Measurements from ENCODE around the gene KCNA3.
"Not testable (repeated sequence)": the region's sequence is repeated elsewhere in the genome, so short reads cannot be mapped to it uniquely, and the experiment has no call there.

Gene KCNA3

DNA sequence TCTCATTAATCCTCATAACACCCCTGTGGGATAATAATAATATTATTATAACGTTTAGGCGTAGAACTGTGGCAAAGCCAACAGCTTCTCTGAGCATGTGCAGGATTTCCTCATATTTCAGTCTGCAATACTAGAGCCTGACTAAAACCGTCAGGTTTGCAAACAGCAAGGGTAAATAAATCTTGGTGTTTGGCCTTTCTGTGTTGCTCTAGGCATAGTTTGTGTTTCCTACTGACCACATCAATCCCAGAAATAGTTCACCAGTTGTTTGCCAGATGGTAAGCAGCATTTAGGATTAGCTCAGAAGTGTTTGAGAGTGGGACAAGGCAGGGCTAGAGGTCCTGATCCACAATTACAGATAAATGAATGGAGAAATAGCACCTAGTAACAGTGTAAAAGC is 2.8 kb upstream of the KCNA3 start:
- no peak for DNase-seq

DNA sequence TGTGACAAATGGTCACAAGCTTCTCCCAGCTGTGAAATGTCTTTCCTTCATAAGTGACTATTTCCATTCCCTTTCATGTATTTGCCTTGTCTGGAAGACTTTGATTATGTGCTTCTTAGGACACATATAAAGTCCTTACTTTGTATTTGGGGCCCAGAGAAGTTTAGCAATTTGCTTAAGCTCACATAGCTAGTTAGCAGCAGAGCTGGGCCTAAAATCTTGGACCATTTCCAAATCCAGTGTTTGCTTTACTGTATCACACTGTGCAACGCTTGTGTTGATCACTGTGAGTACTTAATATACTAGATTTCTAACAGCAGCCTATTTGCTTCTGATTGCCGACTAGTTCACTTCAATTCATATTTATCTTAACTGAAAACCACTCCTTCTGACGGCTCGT is 2.2 kb upstream of the KCNA3 start:
- DNase-seq: no peak

DNA sequence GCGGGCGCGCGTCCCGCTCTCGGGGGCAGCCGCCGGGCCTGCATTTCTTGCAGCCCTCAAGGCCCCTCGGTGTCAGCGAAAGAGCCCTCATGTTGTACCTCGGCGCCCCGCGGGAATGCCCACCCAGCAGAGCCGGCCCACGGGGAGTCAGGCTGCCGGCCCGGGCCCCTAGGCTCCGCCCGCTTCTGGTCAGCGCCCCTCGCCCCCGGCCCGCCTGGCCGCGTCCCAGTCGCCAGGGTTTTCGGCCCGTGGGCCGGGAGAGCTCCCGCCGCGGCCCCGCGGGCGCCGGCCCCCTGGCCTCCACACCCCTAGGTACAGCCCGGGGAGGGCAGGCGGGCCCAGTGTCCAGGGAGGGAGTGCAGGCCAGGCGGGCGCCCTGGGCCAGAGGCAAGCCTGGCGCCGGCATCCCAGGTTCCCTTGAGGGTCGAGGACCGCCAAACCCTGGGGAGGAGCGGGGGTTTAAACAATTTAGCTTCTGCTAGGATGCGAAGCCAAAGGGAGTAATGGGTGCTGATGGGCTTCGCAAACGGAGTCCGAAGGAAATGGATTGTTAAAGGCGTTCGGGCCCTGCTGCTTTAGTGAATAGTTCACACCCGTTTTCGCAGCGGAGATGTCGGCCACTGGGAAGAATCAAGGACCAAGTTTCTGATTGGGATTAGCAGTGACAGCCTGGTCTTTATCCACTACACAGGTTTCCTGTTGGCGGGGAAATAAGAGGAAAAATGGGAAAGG is 486 bp upstream of the KCNA3 start:
- DNase-seq: no peak

DNA sequence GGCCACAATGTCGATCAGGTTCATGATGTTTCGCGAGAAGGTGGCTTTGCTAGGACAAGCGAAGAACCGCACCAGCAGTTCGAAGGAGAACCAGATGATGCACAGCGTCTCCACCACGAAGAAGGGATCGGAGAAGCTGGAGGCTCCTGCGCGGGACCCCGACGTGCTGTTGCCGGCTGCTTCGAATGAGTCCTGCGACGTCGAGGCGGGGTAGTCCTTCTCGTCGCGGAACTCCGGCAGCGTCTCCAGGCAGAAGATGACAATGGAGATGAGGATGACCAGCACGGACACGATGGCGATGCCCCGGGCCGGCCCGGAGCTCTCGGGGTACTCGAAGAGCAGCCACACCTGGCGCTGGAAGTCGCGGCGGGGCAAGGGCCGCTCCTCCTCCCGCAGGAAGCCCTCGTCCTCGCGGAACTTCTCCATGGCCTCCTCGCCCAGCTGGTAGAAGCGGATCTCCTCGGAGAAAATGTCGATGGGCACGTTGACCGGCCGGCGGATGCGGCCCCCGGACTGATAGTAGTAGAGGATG is 869 bp downstream of the KCNA3 start:
- DNase-seq: peak; percentile 29

DNA sequence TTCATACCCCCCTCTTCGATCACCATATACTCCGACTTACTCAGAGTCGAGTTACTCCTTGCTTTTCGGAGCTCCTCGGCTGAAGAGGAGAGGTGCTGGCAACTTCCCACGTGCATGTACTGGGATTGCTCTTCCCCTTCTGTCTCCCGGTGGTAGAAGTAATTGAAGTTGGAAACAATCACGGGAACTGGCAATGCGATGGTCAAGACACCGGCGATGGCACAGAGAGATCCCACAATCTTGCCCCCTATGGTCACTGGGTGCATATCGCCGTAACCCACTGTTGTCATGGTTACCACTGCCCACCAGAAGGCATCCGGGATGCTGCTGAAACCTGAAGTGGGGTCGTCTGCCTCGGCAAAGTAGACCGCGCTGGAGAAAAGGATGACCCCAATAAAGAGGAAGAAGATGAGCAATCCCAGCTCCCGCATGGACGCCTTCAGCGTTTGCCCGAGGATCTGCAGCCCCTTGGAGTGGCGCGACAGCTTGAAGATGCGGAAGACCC is 1.5 kb downstream of the KCNA3 start:
- DNase-seq: no peak

DNA sequence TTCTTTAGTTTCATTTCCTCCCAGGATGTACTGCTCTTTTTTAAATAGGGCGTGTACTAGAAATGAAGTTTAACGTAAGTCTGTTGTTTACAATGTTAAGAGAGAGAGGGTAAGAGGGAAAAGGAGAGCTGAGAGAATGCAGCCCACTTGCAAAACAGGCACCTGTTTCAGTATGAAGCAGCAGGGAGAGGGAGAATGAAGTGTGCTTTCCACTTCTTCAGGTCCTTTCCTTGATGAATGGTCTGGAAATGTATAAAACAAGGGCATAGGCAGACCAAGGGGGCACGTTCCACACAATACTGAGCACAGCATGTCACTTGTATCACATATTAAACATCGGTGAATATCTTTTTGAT is 2.0 kb downstream of the KCNA3 start:
- DNase-seq: peak; percentile 22

DNA sequence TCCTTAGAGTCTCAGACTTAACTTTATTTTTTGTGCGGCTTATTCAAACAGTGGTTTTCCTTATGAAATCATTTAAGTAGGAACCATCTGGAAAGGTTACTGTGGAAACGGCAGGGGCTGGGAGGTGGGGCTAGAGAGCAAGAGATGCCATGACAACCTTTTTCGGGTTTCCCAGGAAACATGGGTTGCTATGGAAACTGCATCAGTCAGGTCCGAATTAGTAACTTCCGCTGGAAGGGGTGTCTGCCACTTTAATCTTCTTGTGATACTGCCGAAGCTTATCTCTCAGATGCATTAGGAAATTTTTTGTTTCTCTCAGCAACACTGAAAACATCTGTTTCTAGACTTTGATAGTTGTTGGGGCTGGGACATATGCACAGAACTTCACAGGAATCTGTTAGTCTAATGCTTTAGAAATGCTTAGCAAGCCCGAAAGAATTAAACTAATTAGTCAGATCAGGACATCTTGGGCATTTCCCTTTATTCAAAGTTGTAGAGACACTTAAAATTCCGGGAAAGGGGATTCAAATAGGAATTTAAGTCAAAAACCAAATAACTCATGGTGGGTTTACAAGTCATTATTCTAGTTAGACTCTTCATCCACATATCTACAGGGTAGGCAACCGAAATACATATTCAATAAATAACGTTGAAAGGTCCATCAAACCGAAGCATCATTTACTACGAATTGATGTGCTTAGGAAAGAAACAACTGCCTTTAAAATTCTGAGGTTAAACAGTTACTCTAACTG is 2.6 kb downstream of the KCNA3 start:
- peak; percentile 80 for DNase-seq

DNA sequence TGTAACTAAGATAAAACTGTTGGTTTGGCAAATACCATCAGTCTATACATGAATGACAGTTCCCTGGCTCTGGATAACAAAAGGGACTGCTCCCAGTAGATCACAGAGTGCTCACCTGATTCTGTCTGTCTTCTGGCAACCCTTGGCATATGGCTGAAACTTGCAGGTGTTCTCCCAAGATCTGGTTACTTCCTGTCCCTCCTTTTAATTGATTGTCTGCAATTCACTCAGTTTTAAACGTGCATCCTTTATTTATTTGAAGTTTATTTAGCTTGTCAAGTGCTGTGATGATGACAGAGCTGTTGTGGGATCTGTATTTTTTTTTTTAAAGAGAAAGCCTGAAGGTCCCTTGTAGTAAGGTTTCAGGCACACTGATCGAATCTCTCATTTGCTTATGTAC is 3.4 kb downstream of the KCNA3 start:
- DNase-seq: no peak

DNA sequence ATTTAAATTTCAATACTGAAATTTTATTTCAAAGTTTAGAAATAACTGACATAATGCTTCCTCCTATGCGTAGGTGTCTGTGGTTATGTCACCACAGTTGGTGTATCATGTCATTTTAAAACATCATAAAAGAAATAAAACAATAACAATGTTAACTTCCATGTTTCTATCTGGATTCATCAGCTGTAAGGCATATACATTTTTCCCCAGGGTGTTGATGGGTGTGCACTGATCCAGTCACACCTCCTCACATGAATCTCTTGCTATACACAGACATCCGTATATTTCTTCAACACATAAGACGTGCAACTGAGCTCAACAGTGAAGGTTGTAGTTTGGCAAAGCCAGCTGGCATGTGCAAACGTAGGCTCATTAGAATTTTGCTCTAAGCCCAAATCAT is 6.2 kb downstream of the KCNA3 start:
- no peak for DNase-seq

DNA sequence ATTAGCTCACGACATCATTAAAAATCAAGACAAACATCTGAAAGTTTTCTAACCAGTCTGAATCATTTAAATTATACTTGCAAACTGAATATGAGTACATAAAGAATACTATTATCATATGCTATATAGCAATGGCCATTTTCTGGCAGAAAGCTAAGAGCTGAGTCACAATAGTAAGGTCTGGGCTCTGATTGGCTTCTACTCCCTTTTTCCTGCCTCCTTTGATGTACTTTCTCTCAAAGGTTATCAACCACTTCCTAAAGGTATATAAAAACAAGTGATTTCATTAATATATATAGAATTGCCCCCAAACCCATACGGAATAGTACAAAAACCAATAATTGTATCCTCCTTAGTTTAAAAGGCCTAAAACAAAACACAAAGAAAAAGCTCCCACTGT is 7.0 kb downstream of the KCNA3 start:
- no peak for DNase-seq

DNA sequence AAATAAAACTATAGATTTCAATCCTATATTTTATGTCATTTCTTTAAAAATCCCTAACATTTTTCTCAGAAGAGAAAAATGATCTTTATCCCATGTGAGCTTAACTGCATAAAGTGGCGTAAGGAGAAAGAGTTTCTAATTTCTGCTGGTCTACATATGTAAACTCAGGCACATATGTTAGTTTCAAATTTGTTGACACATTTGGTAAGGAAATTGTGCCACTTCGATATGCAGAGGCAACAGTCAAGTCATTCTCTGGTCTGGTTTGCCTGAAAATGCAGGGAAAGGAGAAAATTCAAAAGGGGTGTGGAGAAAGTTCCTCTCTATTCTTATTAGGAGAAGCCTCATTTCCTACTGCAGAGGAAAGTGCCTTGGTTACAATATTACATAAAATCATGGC is 11.5 kb downstream of the KCNA3 start:
- no peak for DNase-seq

DNA sequence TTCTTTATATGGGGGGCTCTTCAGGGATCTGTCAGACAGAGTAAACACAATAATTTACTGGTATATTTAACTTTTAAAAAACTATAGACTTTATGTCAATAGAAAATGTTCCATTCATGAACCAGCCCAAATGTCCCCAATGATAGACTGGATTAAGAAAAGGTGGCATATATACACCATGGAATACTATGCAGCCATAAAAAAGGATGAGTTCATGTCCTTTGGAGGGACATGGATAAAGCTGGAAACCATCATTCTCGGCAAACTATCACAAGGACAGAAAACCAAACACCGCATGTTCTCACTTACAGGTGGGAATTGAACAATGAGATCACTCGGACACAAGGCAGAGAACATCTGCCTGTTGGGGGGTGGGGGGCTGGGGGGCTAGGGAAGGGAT is 15.2 kb downstream of the KCNA3 start:
- DNase-seq: not testable (repeated sequence)

DNA sequence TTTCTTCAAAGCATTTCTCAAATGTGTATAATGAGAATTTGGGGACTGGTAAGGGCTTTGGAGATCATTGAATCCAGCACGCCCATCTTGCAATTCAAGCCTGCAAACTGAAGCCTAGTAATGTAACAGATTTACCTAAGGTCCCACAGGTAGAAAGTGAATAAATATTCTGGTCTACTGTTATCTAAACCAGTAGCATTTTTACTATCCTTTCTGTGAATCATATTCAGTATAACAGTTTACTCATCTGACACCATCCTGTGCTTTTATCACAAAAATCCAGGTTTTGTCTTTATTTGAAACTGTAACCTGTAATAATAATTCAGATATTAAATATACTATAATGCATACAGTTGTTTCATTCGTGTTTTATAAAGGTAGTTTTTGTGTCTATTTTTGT is 17.4 kb downstream of the KCNA3 start:
- no peak for DNase-seq

DNA sequence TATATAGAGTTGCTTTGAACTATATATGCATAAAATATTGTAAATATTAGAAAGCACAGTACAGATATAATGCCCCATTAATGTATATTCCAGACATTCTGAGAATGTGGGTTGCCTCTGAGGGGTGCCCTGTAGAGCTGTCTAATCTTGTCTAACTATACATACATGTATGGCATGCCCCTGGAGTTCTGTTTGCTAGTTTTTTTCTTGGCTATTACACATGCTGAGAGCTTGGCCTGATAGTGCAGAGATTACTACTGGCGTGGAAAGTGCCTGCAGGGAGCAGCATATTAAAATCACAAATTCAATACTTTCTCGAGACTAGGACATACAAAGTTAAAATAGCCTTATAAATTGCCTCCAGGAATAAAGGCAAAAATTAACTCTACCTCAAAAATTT is 24.1 kb downstream of the KCNA3 start:
- no peak for DNase-seq

DNA sequence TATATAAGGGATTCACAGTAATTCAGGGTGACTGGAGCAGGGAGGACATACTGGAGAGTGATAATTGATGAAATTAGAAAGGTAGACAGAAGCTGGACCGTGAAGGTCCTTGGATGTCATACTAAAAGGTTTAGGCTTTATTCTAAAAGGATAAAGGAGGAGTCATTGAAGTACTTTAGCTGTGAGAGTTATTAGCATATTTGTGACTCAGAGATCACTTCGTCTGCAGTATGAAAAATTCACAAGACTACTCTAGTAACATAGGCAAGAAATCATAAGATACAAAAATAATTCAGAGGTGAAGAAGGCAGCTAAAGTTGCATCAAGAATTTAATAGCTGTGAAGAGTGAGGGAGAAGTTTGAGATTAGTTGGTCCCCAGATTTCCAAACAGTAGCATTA is 26.3 kb downstream of the KCNA3 start:
- no peak for DNase-seq

DNA sequence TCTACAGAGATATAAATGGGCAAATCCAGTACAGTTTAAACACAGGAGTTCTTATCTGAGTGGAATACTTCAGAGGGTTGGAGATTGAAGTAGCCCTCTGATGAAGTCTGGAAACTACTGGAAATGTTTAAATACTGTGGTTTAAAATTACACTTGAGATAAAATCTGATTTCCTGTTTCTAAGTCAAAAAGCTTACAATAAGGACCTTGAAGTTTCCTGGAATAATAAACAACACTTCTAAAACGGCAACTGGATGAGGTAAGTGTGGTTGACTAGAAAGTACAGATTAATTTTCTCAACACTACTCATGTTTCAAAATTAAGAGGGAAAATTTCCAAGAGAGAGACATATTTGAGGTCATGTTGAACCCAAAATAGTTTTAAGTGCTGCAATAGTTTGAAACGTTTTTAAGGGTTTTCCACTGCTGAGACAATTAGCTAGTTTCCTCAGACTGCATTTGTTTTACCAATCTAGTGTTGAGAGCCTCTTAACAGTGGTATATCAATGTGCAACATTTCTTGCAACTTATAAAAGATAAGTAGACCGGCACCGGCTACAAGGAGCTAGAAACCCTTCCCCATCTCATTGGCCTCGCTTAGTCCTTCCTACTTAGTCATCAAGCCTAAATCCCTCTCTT is 27.4 kb downstream of the KCNA3 start:
- DNase-seq: no peak

DNA sequence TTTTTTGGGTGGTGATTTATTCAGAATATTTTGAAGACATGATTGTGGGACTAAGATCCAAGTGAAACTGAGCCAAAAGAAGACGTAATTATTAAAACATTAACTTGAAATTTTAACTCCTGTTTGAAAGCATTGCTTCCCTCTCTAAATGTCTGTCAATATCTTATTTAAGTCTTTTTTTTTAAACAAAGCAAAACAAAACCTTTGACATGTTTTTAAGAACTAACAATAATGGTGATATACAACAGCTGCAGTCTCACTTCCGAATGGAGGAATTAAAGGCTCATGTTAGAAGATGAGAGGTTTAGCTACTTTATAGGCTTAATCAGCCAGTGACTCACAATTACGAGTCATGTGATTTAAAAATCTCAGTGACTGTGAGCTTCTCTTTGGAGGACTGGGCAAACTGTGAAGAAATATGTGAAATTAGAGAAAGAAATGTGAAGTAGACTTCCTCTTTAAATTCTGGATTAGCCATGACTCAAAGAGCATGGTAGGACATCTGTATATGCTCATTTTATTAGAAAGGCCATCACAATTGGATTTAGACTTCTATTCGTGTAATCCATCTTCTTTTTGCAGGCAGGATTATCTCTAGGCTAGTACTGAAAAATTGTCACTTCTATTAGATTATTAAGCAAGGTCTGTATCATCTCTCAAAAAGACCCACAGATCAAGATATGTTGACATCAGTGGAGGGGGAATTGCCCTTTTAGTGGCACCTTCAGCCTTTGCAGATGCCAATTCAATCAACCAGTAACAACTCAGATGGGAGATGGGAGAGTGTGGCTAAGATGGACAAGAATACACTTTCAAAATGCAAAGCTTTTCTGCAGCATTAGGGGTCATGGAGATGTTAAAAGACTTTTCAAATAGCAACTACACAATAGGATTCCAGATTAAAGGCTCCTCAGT is 28.7 kb downstream of the KCNA3 start:
- no peak for DNase-seq

DNA sequence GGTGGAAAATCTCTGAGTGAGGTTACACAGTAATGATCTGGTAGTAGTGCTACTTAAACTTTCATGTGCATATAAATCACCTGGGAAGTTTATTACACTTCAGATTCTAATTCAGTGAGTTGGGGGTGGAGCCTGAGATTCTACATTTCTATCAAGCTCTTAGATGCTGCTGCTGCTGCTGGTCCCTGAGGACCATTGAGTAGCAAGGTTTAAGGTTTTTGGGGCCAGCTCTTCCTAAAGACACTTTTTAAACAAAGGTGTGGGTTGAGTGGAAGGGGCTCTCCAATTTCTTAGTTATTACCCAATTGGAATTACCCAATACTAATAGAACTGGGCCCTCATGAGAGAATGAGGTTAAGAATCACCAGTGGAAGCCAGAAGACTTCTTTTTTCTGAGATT is 29.5 kb downstream of the KCNA3 start:
- no peak for DNase-seq

DNA sequence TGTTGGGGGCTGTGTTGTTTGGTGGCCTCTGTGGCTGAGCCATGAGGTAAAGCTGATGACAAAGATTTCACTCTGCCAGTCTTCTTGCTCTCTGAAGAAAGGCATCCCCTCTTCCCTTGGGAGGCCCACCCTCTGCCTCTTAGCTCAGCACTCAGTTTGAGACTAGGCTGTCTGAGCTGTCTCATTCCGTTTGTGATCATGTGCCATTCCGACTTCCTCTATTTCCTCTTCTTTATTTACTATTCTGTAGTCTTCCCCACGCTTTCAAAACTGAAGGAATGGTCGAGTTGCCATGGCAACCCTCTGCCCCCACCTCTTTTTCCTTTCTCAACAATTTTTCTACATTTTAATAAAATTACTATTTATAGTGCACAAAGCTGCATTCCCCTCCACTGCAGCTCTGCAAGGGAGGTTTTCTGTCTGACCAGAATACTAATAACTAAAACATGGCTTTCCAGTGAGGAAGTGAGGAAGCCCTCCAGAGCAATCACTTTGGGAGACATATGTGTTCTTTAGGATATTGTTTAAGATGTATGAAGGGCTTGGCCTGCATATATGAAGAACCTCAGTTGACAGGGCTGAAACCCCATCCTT is 30.8 kb downstream of the KCNA3 start:
- DNase-seq: no peak

DNA sequence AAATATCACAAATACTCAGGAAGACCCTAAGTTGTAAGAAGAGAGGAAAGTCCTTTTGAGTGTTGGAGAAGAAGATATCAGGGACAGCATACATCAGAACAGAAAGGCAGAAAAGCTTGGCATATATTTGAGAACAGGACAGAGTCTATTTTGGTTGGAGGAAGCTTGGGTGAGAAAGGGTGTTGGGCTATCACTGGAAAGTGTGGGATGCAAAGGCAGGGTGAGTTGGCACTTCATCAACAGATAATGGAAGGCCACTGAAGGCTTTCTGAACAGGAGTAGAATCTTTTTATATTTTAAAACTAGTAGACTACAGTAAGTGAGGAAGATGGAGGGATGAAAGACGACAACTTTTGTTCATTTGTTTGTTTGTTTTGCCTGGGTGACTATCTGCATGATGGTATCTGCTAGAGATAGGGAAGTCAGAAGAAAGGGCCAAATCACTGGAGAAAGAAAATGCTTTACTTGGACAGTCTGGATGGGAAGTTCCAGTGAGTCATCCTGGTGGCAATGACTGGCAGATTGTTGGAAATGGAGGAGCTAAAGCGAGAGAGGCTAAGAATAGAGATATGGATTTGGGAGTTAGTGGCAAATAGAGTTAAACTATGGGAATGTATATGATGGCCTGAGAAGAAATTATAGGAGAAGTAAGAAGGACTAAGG is 34.9 kb downstream of the KCNA3 start:
- no peak for DNase-seq

DNA sequence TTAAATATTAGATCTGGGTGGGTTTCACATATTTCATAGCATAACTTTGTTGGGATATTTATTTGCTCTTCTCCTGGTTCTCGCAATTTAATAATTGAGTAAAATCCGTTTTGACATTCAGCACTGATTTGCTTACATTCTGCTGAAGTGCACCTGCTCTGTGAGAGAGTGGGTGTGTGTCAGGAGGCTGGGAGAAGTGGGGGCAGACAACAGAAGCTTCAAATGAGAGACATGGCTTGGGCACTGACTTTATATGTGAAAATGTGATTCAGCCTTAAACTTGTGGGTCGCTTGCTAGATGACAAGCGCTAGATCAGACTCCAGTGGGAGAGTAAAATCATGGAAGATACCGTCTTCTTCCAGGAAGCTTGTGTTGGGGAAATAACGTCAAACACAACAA is 36.2 kb downstream of the KCNA3 start:
- no peak for DNase-seq

DNA sequence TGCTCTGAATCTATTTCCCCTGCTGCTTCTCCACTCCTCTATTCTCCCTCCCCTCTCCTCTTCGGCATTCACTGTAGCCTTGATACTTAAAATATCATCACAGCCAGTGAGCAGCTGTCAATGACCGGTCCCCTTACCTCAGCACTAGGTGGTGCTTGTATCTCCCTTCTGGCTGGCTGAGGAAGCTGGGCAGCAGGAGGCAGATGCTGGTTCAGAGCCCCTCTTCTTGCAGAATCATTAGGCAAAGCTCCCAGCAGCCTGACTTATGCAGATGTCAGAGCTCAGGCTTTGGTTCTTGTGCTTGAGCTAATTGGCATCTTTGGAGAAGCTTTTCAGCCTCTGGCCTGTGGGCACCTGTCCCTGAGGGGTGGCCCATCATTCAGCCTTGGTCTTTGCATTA is 36.7 kb downstream of the KCNA3 start:
- no peak for DNase-seq

Data from stimulated activated CD4-positive, alpha-beta T cell treated with anti-CD3 and anti-CD28 coated beads, Interleukin-1b, Interleukin-23, amount 100 ng/mL, for 48 hours (primary cell).